ENCODE data around the gene DGUOK. TPM values are rescaled to one million over a fixed set of nuclear protein-coding genes. Genes with fewer than 3 reads are reported as not detected.

DGUOK gene
- total and polyA plus RNA-seq, 4 donors: 19.6 to 49.7 (median 28.3) TPM

- Histone ChIP-seq H3K27ac (ENCODE audit: low read depth in 1 of 2, low read length in 2 of 2) (no peak overlapping the region), H3K4me1 (ENCODE audit: control insufficient read depth in 4 of 4, insufficient read depth in 4 of 4, low read length in 3 of 4) (no peaks in the 10 kb centered on the region), H3K9ac (ENCODE audit: low read depth in 1 of 2, low read length in 2 of 2) (no peak overlapping the region), H3K27me3 (ENCODE audit: control insufficient read depth in 4 of 4, insufficient read depth in 4 of 4, low read length in 3 of 4) (no peaks in the 10 kb centered on the region), H3K4me3 (ENCODE audit: low read depth in 1 of 3, low read length in 3 of 3) (no peak overlapping the region), H3K36me3 (ENCODE audit: control insufficient read depth in 4 of 4, insufficient read depth in 3 of 4, low read depth in 1 of 4, low read length in 3 of 4) (no peaks in the 10 kb centered on the region), H3K9me3 (ENCODE audit: control insufficient read depth in 4 of 4, low read length in 3 of 4) (no peaks in the 10 kb centered on the region)
- TF ChIP-seq MAX (IDR thresholded peaks at IDR 0.05) (no peak), JUND (IDR thresholded peaks at IDR 0.05) (no peak)
- DNase-seq (ENCODE audit: low spot score): no peak
- WGBS: 77% methylated on average over 9 of the region's 9 CpGs
Measured at GRCh38 chr2:73890301-73891092, 36.2 kb upstream of the DGUOK start.

GRCh38 chr2:73891276-73891901, 35.3 kb upstream of the DGUOK start:
- H3K27ac ChIP-seq (ENCODE audit: low read depth in 1 of 2, low read length in 2 of 2): no peak overlapping the region
- no peaks in the 10 kb centered on the region for H3K9me3 ChIP-seq (ENCODE audit: control insufficient read depth in 4 of 4, low read length in 3 of 4)
- no peaks in the 10 kb centered on the region for H3K4me1 ChIP-seq (ENCODE audit: control insufficient read depth in 4 of 4, insufficient read depth in 4 of 4, low read length in 3 of 4)
- WGBS: 87% methylated on average over 5 of the region's 5 CpGs
- no peaks in the 10 kb centered on the region for H3K27me3 ChIP-seq (ENCODE audit: control insufficient read depth in 4 of 4, insufficient read depth in 4 of 4, low read length in 3 of 4)
- H3K9ac ChIP-seq (ENCODE audit: low read depth in 1 of 2, low read length in 2 of 2): no peak overlapping the region
- DNase-seq (ENCODE audit: low spot score): no peak
- no peaks in the 10 kb centered on the region for H3K36me3 ChIP-seq (ENCODE audit: control insufficient read depth in 4 of 4, insufficient read depth in 3 of 4, low read depth in 1 of 4, low read length in 3 of 4)
- no peak overlapping the region for H3K4me3 ChIP-seq (ENCODE audit: low read depth in 1 of 3, low read length in 3 of 3)
- TF ChIP-seq FOXA2 (IDR thresholded peaks at IDR 0.05) (no peak), HNF4G (IDR thresholded peaks at IDR 0.05) (no peak), JUND (IDR thresholded peaks at IDR 0.05) (no peak), NR2F2 (IDR thresholded peaks at IDR 0.05) (no peak), GABPA (IDR thresholded peaks at IDR 0.05 in 1 of 2, conservative IDR thresholded peaks at IDR 0.05 in 1 of 2) (no peak), HNF4A (conservative IDR thresholded peaks at IDR 0.05) (no peak), EGR1 (IDR thresholded peaks at IDR 0.05; ENCODE audit: low read depth in 2 of 2) (no peak), ATF3 (IDR thresholded peaks at IDR 0.05) (no peak), FOXA1 (IDR thresholded peaks at IDR 0.05) (no peak), YY1 (IDR thresholded peaks at IDR 0.05) (no peak), TAF1 (conservative IDR thresholded peaks at IDR 0.05) (no peak)

- DNase-seq (ENCODE audit: low spot score): no peak
- no peak for TF ChIP-seq ZBTB33 (IDR thresholded peaks at IDR 0.05)
- TF ChIP-seq NR2F2 (IDR thresholded peaks at IDR 0.05): no peak
- H3K9ac ChIP-seq (ENCODE audit: low read depth in 1 of 2, low read length in 2 of 2): no peak within 1 kb of the TSS
- no peaks in the 10 kb centered on the region for H3K9me3 ChIP-seq (ENCODE audit: control insufficient read depth in 4 of 4, low read length in 3 of 4)
- WGBS: 86% methylated on average over 15 of the region's 15 CpGs
- H3K36me3 ChIP-seq (ENCODE audit: control insufficient read depth in 4 of 4, insufficient read depth in 3 of 4, low read depth in 1 of 4, low read length in 3 of 4): no peaks in the 10 kb centered on the region
- no peaks in the 10 kb centered on the region for H3K4me1 ChIP-seq (ENCODE audit: control insufficient read depth in 4 of 4, insufficient read depth in 4 of 4, low read length in 3 of 4)
- H3K27ac ChIP-seq (ENCODE audit: low read depth in 1 of 2, low read length in 2 of 2): no peak within 1 kb of the TSS
- H3K4me3 ChIP-seq (ENCODE audit: low read depth in 1 of 3, low read length in 3 of 3): no peak within 1 kb of the TSS
- no peaks in the 10 kb centered on the region for H3K27me3 ChIP-seq (ENCODE audit: control insufficient read depth in 4 of 4, insufficient read depth in 4 of 4, low read length in 3 of 4)
Measured at GRCh38 chr2:73892631-73893329, 33.9 kb upstream of the DGUOK start, which contains the start of gene ACTG2. Gene ACTG2 (plus strand): TSS chr2:73893008. CDS start chr2:73901312, 8,304 bp downstream.

All from liver (tissue), 9 donors.